Loucy (cell line): Measurements from ENCODE around the gene NOTCH1.

Experiments
- H2AFZ ChIP-seq: fragments of 200-600 bp; sonication (generic); 2 replicates; pipeline ENCODE4 v1.6.0; 2016; ENCODE audit warnings: antibody characterized with exemption, mild to moderate bottlenecking, low read length, moderate library complexity
- H3F3A ChIP-seq: fragments of 200-600 bp; 2 replicates; pipeline ENCODE4 v1.6.0; 2016; ENCODE audit warnings: antibody characterized with exemption, low read depth, mild to moderate bottlenecking
- H3K27me3 ChIP-seq: fragments of 200-600 bp; sonication (generic); 2 replicates; pipeline ENCODE4 v1.6.1; 2014; ENCODE audit warnings: low read length, mild to moderate bottlenecking; ENCODE audit not compliant: insufficient read depth, poor library complexity, severe bottlenecking
- H3K36me3 ChIP-seq: fragments of 200-600 bp; sonication (generic); 2 replicates; pipeline ENCODE4 v1.6.1; 2016; ENCODE audit warnings: low read length; ENCODE audit not compliant: insufficient read depth
- H3K4me1 ChIP-seq: fragments of 200-600 bp; sonication (generic); 2 replicates; pipeline ENCODE4 v1.5.1; 2014; ENCODE audit warnings: low read length, mild to moderate bottlenecking; ENCODE audit not compliant: insufficient read depth, poor library complexity, severe bottlenecking
- H3K4me2 ChIP-seq: fragments of 200-600 bp; sonication (generic); 2 replicates; pipeline ENCODE4 v1.6.0; 2014; ENCODE audit warnings: antibody characterized with exemption, low read length, low read depth, mild to moderate bottlenecking; ENCODE audit not compliant: poor library complexity, severe bottlenecking
- H3K4me3 ChIP-seq: fragments of 200-600 bp; sonication (generic); 2 replicates; pipeline ENCODE4 v1.5.1; 2014; ENCODE audit warnings: low read length, mild to moderate bottlenecking, mixed read lengths; ENCODE audit not compliant: poor library complexity, severe bottlenecking
- H3K79me2 ChIP-seq: fragments of 200-600 bp; sonication (generic); 2 replicates; pipeline ENCODE4 v1.6.1; 2014; ENCODE audit warnings: low read length; ENCODE audit not compliant: insufficient read depth
- H3K9ac ChIP-seq: fragments of 200-600 bp; sonication (generic); 2 replicates; pipeline ENCODE4 v1.6.0; 2014; ENCODE audit warnings: mild to moderate bottlenecking, low read depth, low read length, moderate library complexity; ENCODE audit not compliant: poor library complexity, severe bottlenecking
- H3K9me2 ChIP-seq: fragments of 200-600 bp; sonication (generic); replicated peaks from 2 replicates; pipeline ENCODE4 v1.6.1; 2016; ENCODE audit warnings: low read depth, low read length, mixed read lengths
- H3K9me3 ChIP-seq: fragments of 200-600 bp; sonication (generic); 2 replicates; pipeline ENCODE4 v1.6.1; 2014; ENCODE audit warnings: mild to moderate bottlenecking, antibody characterized with exemption, low read length, low read depth; ENCODE audit not compliant: insufficient read depth
- H4K20me1 ChIP-seq: fragments of 200-600 bp; sonication (generic); 2 replicates; pipeline ENCODE4 v1.6.0; 2014; ENCODE audit warnings: antibody characterized with exemption, low read length, mild to moderate bottlenecking; ENCODE audit not compliant: insufficient read depth, poor library complexity, severe bottlenecking
- EZH2phosphoT487 ChIP-seq: fragments of 200-600 bp; IDR thresholded peaks from 2 replicates; pipeline ENCODE4 v1.6.1; 2018; ENCODE audit warnings: antibody characterized with exemption, mild to moderate bottlenecking, moderate library complexity, borderline replicate concordance
- TF ChIP-seq, protein P1 (sequence below): fragments of 200-600 bp; sonication (generic); conservative IDR thresholded peaks from 2 replicates; pipeline ENCODE4 v1.5.1; 2014; ENCODE audit warnings: mild to moderate bottlenecking, antibody characterized with exemption, low read length

Gene NOTCH1

GRCh38 chr9:136517012-136517743 lies 28.7 kb downstream of the NOTCH1 start:
- H3F3A ChIP-seq = no peaks in the 10 kb centered on the region
- no peak overlapping the region for H3K9ac ChIP-seq
- TF ChIP-seq EZH2phosphoT487 = no peak
- TF ChIP-seq, protein P1, sequence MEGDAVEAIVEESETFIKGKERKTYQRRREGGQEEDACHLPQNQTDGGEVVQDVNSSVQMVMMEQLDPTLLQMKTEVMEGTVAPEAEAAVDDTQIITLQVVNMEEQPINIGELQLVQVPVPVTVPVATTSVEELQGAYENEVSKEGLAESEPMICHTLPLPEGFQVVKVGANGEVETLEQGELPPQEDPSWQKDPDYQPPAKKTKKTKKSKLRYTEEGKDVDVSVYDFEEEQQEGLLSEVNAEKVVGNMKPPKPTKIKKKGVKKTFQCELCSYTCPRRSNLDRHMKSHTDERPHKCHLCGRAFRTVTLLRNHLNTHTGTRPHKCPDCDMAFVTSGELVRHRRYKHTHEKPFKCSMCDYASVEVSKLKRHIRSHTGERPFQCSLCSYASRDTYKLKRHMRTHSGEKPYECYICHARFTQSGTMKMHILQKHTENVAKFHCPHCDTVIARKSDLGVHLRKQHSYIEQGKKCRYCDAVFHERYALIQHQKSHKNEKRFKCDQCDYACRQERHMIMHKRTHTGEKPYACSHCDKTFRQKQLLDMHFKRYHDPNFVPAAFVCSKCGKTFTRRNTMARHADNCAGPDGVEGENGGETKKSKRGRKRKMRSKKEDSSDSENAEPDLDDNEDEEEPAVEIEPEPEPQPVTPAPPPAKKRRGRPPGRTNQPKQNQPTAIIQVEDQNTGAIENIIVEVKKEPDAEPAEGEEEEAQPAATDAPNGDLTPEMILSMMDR = no peak
- no peaks in the 10 kb centered on the region for H3K27me3 ChIP-seq
- H3K4me1 ChIP-seq = no peaks in the 10 kb centered on the region
- H3K9me2 ChIP-seq = no peaks in the 10 kb centered on the region
- H3K4me3 ChIP-seq = no peak overlapping the region
- H3K4me2 ChIP-seq = no peak overlapping the region
- no peaks in the 10 kb centered on the region for H4K20me1 ChIP-seq
- no peaks in the 10 kb centered on the region for H3K79me2 ChIP-seq
- no peak overlapping the region for H2AFZ ChIP-seq
- peaks cover 5% of the 10 kb centered on the region; the same call in 1 of the 2 replicates for H3K36me3 ChIP-seq
- H3K9me3 ChIP-seq = no peaks in the 10 kb centered on the region

DNA sequence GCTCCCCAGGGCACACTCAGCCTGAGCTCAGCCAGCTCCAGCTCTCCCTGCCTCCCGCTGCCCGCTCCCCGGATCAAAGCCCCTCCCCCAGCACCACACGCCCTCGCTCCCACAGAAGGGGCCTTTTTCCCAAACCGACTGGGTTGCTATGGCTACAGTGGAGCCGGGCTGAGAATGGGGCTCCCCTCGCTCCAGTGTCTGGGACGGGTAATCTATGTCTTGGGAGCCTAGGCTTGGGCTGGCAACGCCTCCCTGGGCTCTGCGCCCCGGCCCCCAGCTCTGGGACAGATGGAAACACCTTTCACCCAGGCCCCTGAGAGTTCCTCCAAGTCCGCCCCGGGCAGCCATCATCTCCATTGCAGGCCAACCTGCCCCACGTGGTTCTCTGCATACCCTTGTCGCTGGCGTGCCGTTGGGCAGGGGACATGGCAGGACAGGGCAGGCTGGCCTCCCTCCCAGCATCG lies 29.6 kb downstream of the NOTCH1 start:
- H3K4me3 ChIP-seq = no peak overlapping the region
- no peak overlapping the region for H3K9ac ChIP-seq
- TF ChIP-seq, protein P1 = no peak
- TF ChIP-seq EZH2phosphoT487 = no peak
- no peaks in the 10 kb centered on the region for H3K27me3 ChIP-seq
- peaks cover 5% of the 10 kb centered on the region; the same call in 1 of the 2 replicates for H3K36me3 ChIP-seq
- no peaks in the 10 kb centered on the region for H3K79me2 ChIP-seq
- H4K20me1 ChIP-seq = no peaks in the 10 kb centered on the region
- no peaks in the 10 kb centered on the region for H3K9me2 ChIP-seq
- no peaks in the 10 kb centered on the region for H3K9me3 ChIP-seq
- H3F3A ChIP-seq = no peaks in the 10 kb centered on the region
- no peaks in the 10 kb centered on the region for H3K4me1 ChIP-seq
- H3K4me2 ChIP-seq = no peak overlapping the region
- H2AFZ ChIP-seq = no peak overlapping the region

DNA sequence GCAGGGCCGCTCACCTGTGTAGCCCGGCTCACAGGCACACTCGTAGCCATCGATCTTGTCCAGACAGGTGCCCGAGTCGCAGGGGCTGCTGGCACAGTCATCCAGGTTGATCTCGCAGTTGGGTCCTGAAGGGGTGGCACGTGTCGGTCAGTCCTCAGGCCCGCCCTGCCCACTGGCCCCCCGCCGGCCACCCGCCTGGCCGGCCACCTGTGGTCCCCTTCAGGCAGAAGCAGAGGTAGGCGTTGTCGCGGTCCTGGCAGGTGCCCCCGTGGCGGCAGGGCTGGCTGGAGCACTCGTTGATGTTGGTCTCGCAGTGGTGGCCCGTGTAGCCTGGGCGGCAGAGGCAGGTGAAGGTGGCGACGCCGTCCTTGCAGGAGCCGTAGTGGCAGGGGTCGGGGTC lies 30.6 kb downstream of the NOTCH1 start:
- Histone ChIP-seq H3K4me3 (no peak overlapping the region), H3K9me2 (no peaks in the 10 kb centered on the region), H3K79me2 (no peaks in the 10 kb centered on the region), H4K20me1 (no peaks in the 10 kb centered on the region), H2AFZ (no peak overlapping the region), H3K4me2 (no peak overlapping the region), H3K4me1 (no peaks in the 10 kb centered on the region), H3K9ac (no peak overlapping the region), H3K9me3 (no peaks in the 10 kb centered on the region), H3F3A (no peaks in the 10 kb centered on the region), H3K27me3 (no peaks in the 10 kb centered on the region), H3K36me3 (peaks cover 5% of the 10 kb centered on the region; the same call in 1 of the 2 replicates)
- TF ChIP-seq, protein P1 = no peak
- TF ChIP-seq EZH2phosphoT487 = no peak
